Type B pancreatic cell (in vitro differentiated cells): Measurements from ENCODE around the gene SLAIN1. TPM values are rescaled to one million over a fixed set of nuclear protein-coding genes. Genes with fewer than 3 reads are reported as not detected.

ENCODE experiments used
- DNase-seq: peaks from one replicate; pipeline ENCODE4 v3.0.0; 2021; ENCODE audit warnings: mixed read lengths; ENCODE audit not compliant: unreplicated experiment; ENCODE audit errors: extremely low spot score
- H3K27ac Mint-ChIP-seq: 2 replicates; pipeline ENCODE4 v1.8.0; 2021; ENCODE audit warnings: mild to moderate bottlenecking, mixed read lengths
- H3K27me3 Mint-ChIP-seq: 2 replicates; pipeline ENCODE4 v1.8.0; 2021; ENCODE audit warnings: mixed read lengths
- H3K36me3 Mint-ChIP-seq: 2 replicates; pipeline ENCODE4 v1.8.0; 2021; ENCODE audit warnings: mixed read lengths
- H3K4me1 Mint-ChIP-seq: one replicate; pipeline ENCODE4 v1.8.0; 2021; ENCODE audit warnings: mixed read lengths; ENCODE audit not compliant: unreplicated experiment
- H3K4me3 Mint-ChIP-seq: 2 replicates; pipeline ENCODE4 v1.8.0; 2021; ENCODE audit warnings: mild to moderate bottlenecking, mixed read lengths
- H3K9me3 Mint-ChIP-seq: 2 replicates; pipeline ENCODE4 v1.8.0; 2021; ENCODE audit warnings: mixed read lengths
- CTCF ChIP-seq: fragments of 200-600 bp; sonication (generic); conservative IDR thresholded peaks from 2 replicates; pipeline ENCODE4 v1.5.0; 2021; ENCODE audit warnings: antibody characterized with exemption, mild to moderate bottlenecking
- total RNA-seq: library from RNA; stranded (reverse); gene quantifications from 2 replicates; pipeline ENCODE4 v1.2.1, GENCODE V29; 2021; ENCODE audit warnings: low replicate concordance

Gene SLAIN1
- total RNA-seq, 1 donor from 2014 or later = 22.4 TPM

GRCh38 chr13:77737583-77738200, 40.2 kb downstream of the SLAIN1 start:
- H3K27me3 Mint-ChIP-seq = no peaks in the 10 kb centered on the region
- peaks cover 1% of the 10 kb centered on the region for H3K36me3 Mint-ChIP-seq
- peaks cover 6% of the 10 kb centered on the region for H3K4me1 Mint-ChIP-seq
- H3K4me3 Mint-ChIP-seq = no peak overlapping the region
- no peak overlapping the region for H3K27ac Mint-ChIP-seq
- H3K9me3 Mint-ChIP-seq = no peaks in the 10 kb centered on the region
- no peak for TF ChIP-seq CTCF
- DNase-seq = no peak

- Mint-ChIP-seq H3K4me3 (no peak overlapping the region), H3K27me3 (no peaks in the 10 kb centered on the region), H3K9me3 (no peaks in the 10 kb centered on the region), H3K4me1 (peaks cover 7% of the 10 kb centered on the region), H3K27ac (no peak overlapping the region), H3K36me3 (peaks cover 6% of the 10 kb centered on the region)
- no peak for DNase-seq
- TF ChIP-seq CTCF = no peak
Observed at GRCh38 chr13:77740097-77740735, 42.7 kb downstream of the SLAIN1 start.

- Mint-ChIP-seq H3K4me3 (no peak overlapping the region), H3K36me3 (peaks cover 8% of the 10 kb centered on the region), H3K4me1 (peaks cover 7% of the 10 kb centered on the region), H3K9me3 (no peaks in the 10 kb centered on the region), H3K27ac (no peak overlapping the region), H3K27me3 (no peaks in the 10 kb centered on the region)
- DNase-seq = no peak
- no peak for TF ChIP-seq CTCF
Observed at GRCh38 chr13:77740931-77741596, 43.6 kb downstream of the SLAIN1 start.

- peaks cover 11% of the 10 kb centered on the region for H3K36me3 Mint-ChIP-seq
- H3K4me3 Mint-ChIP-seq = no peak overlapping the region
- H3K9me3 Mint-ChIP-seq = no peaks in the 10 kb centered on the region
- DNase-seq = no peak
- TF ChIP-seq CTCF = no peak
- peaks cover 7% of the 10 kb centered on the region for H3K4me1 Mint-ChIP-seq
- no peaks in the 10 kb centered on the region for H3K27me3 Mint-ChIP-seq
- H3K27ac Mint-ChIP-seq = no peak overlapping the region
Observed at GRCh38 chr13:77741597-77741972, 44.1 kb downstream of the SLAIN1 start.

GRCh38 chr13:77742801-77743200, 45.3 kb downstream of the SLAIN1 start:
- no peaks in the 10 kb centered on the region for H3K9me3 Mint-ChIP-seq
- peaks cover 20% of the 10 kb centered on the region for H3K36me3 Mint-ChIP-seq
- TF ChIP-seq CTCF = no peak
- peaks cover 7% of the 10 kb centered on the region for H3K4me1 Mint-ChIP-seq
- no peak overlapping the region for H3K27ac Mint-ChIP-seq
- H3K4me3 Mint-ChIP-seq = no peak overlapping the region
- no peaks in the 10 kb centered on the region for H3K27me3 Mint-ChIP-seq
- DNase-seq = no peak
